SU-DHL-6 (cell line): ENCODE data around the gene APBA2.

Source experiments
- H2AFZ ChIP-seq: fragments of 200-600 bp; sonication (generic); 2 replicates; pipeline ENCODE4 v1.6.1; 2014; ENCODE audit warnings: low read depth, mild to moderate bottlenecking, moderate library complexity, mixed read lengths, antibody characterized with exemption, low read length; ENCODE audit not compliant: severe bottlenecking
- H3F3A ChIP-seq: fragments of 200-600 bp; shearing (Covaris generic); 2 replicates; pipeline ENCODE4 v1.6.0; 2016; ENCODE audit warnings: antibody characterized with exemption, mild to moderate bottlenecking; ENCODE audit not compliant: insufficient read depth
- H3K27ac ChIP-seq: fragments of 200-600 bp; sonication (generic); 2 replicates; pipeline ENCODE4 v1.5.1; 2016; ENCODE audit warnings: low read depth, mild to moderate bottlenecking, low read length, moderate library complexity, mixed read lengths
- H3K27me3 ChIP-seq: fragments of 200-600 bp; sonication (generic), shearing (Covaris generic); 2 replicates; pipeline ENCODE4 v1.6.0; 2014; ENCODE audit warnings: mild to moderate bottlenecking, low read length
- H3K36me3 ChIP-seq: fragments of 200-600 bp; sonication (generic); 2 replicates; pipeline ENCODE4 v1.6.1; 2014; ENCODE audit warnings: mild to moderate bottlenecking, low read length, mixed read lengths
- H3K4me2 ChIP-seq: fragments of 300-600, 200-600 bp; shearing (Covaris generic), sonication (generic); 2 replicates; pipeline ENCODE4 v1.6.0; 2014; ENCODE audit warnings: low read length, low read depth, mild to moderate bottlenecking; ENCODE audit not compliant: poor library complexity, severe bottlenecking
- H3K4me3 ChIP-seq: fragments of 200-600 bp; sonication (generic); 2 replicates; pipeline ENCODE4 v1.5.1; 2014; ENCODE audit warnings: antibody characterized with exemption, low read length, mild to moderate bottlenecking, mixed read lengths; ENCODE audit not compliant: insufficient read depth, poor library complexity, severe bottlenecking
- H3K79me2 ChIP-seq: fragments of 200-600 bp; sonication (generic); 2 replicates; pipeline ENCODE4 v1.6.1; 2014; ENCODE audit warnings: mild to moderate bottlenecking, low read length, moderate library complexity; ENCODE audit not compliant: insufficient read depth
- H3K9ac ChIP-seq: fragments of 200-600 bp; sonication (generic); 2 replicates; pipeline ENCODE4 v1.7.0; 2014; ENCODE audit warnings: mild to moderate bottlenecking, low read length
- H3K9me2 ChIP-seq: fragments of 200-600 bp; sonication (generic); replicated peaks from 2 replicates; pipeline ENCODE4 v1.6.1; 2014; ENCODE audit warnings: low read length; ENCODE audit not compliant: insufficient read depth
- H3K9me3 ChIP-seq: fragments of 200-600 bp; sonication (generic); 2 replicates; pipeline ENCODE4 v1.6.1; 2014; ENCODE audit warnings: low read length, mixed read lengths; ENCODE audit not compliant: insufficient read depth
- H4K20me1 ChIP-seq: fragments of 200-600 bp; sonication (generic); 2 replicates; pipeline ENCODE4 v1.6.1; 2014; ENCODE audit warnings: low read depth, mild to moderate bottlenecking, antibody characterized with exemption, low read length, moderate library complexity, mixed read lengths
- EZH2phosphoT487 ChIP-seq: fragments of 200-600 bp; sonication (generic), shearing (Covaris generic); conservative IDR thresholded peaks from 2 replicates; pipeline ENCODE4 v1.6.1; 2018; ENCODE audit warnings: mild to moderate bottlenecking, antibody characterized with exemption, low read length, moderate library complexity, mixed read lengths
- TF ChIP-seq, protein P1 (sequence below): fragments of 200-600 bp; sonication (generic); IDR thresholded peaks from one replicate; pipeline ENCODE4 v1.5.1; 2017; ENCODE audit warnings: antibody characterized with exemption, mild to moderate bottlenecking, low read length, moderate library complexity; ENCODE audit not compliant: insufficient read depth, poor library complexity, severe bottlenecking

APBA2 gene

DNA sequence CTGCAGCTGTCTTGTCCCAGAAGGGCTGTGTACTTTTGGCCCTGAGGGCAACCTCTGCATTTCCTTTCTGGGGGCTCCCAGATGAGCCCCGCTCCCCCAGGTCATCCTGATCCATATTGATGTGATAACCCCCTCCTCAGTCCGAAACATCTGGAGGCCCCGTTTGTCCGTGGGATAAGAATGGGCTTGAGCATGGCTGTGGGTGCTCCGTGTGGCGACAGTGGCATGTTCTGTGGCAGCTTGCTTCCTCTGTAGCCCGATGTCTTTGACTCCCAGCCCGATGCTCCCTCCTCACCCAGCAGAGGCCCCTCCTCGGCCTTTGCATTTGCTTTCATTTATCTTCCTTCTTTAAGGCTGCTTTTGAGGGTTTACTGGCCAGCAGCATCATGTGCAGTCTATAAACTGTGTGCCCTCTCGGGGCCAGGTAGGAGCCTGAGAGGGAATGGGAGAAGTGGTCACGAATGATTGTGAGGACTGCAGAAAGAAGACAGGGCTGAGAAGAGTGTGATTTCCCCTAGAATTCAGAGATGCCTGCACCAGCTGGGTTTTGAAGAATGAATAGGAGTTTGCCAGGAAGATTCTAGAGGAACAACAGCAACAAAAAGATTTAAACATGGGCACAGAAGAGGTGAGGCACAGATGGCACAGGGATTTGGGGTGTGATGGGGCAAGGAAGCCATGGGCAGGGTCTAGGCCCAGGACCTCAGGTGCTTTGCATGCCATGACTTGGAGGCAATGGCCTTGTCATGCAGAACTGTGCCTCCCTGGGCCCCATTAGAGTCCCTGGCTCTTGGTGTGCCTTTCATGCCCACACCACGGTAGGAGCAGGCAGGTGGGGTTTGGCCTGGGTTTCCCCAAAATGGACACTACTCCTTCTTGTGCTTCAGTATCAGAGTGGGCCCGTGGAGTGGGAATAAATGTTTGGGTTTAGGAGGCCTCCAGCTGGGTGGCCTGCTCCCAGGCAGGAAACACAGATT, 34.2 kb downstream of the APBA2 start:
- Histone ChIP-seq H3F3A (no peaks in the 10 kb centered on the region), H2AFZ (no peak overlapping the region), H3K9me2 (no peaks in the 10 kb centered on the region), H3K4me2 (no peak overlapping the region), H3K27me3 (no peaks in the 10 kb centered on the region), H3K9ac (no peak overlapping the region), H3K27ac (no peak overlapping the region), H3K36me3 (no peaks in the 10 kb centered on the region), H3K79me2 (no peaks in the 10 kb centered on the region), H3K4me3 (no peak overlapping the region), H3K9me3 (no peaks in the 10 kb centered on the region), H4K20me1 (no peaks in the 10 kb centered on the region)
- TF ChIP-seq, protein P1, sequence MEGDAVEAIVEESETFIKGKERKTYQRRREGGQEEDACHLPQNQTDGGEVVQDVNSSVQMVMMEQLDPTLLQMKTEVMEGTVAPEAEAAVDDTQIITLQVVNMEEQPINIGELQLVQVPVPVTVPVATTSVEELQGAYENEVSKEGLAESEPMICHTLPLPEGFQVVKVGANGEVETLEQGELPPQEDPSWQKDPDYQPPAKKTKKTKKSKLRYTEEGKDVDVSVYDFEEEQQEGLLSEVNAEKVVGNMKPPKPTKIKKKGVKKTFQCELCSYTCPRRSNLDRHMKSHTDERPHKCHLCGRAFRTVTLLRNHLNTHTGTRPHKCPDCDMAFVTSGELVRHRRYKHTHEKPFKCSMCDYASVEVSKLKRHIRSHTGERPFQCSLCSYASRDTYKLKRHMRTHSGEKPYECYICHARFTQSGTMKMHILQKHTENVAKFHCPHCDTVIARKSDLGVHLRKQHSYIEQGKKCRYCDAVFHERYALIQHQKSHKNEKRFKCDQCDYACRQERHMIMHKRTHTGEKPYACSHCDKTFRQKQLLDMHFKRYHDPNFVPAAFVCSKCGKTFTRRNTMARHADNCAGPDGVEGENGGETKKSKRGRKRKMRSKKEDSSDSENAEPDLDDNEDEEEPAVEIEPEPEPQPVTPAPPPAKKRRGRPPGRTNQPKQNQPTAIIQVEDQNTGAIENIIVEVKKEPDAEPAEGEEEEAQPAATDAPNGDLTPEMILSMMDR = no peak
- no peak for TF ChIP-seq EZH2phosphoT487

DNA sequence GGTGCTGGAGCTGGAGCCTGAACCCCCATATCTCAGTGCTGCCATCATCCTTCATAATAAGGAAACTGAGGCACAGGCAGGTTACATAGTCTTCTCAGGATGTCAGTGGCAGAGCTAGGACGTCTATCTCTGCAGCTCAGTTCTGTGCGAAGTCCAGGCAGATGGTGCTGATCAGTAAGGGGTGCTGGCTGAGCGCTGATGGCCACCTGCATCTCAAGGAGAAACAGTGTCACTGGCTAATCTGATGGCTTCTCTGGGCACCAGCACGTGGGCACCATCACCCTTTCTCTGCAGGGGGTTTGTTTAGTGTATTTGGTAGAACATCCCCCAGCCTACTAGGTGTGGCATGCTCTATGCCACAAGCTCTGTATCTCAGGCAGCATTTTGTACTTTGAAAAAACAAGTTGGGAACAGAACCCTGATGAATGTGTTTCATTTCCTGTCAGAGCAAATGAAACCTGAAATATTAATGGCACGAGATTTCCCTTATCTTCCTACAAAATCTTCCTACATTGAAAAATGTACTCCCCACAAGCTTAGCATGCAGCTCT, 35.1 kb downstream of the APBA2 start:
- H3K9me3 ChIP-seq = no peaks in the 10 kb centered on the region
- H2AFZ ChIP-seq = no peak overlapping the region
- no peaks in the 10 kb centered on the region for H3F3A ChIP-seq
- H3K27me3 ChIP-seq = no peaks in the 10 kb centered on the region
- no peak overlapping the region for H3K27ac ChIP-seq
- H4K20me1 ChIP-seq = no peaks in the 10 kb centered on the region
- no peaks in the 10 kb centered on the region for H3K9me2 ChIP-seq
- no peaks in the 10 kb centered on the region for H3K79me2 ChIP-seq
- TF ChIP-seq, protein P1 = no peak
- TF ChIP-seq EZH2phosphoT487 = no peak
- H3K4me3 ChIP-seq = no peak overlapping the region
- no peaks in the 10 kb centered on the region for H3K36me3 ChIP-seq
- H3K4me2 ChIP-seq = no peak overlapping the region
- no peak overlapping the region for H3K9ac ChIP-seq

DNA sequence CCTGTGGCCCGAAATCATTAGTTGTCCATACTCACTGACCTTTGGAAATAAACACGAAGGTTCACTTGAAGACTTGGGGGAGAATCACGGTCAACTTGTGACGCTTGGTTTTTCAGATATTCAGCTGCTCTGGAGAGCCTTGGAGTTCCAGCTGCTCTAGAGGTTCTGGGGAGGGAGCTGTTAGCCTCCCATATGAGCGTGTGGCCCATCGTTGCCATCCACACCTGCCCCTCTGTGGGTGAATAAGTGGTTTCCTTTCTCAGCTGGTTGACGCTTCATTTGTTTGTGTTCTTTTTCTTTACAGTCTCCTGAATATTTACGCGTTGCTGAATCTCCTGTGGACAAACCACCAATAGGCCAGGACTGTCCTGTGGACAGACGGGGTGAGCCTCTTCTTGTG, 35.6 kb downstream of the APBA2 start:
- TF ChIP-seq EZH2phosphoT487 = no peak
- TF ChIP-seq, protein P1 = no peak
- no peaks in the 10 kb centered on the region for H3K9me2 ChIP-seq
- H3K27ac ChIP-seq = no peak overlapping the region
- no peak overlapping the region for H2AFZ ChIP-seq
- H3F3A ChIP-seq = no peaks in the 10 kb centered on the region
- H3K9me3 ChIP-seq = no peaks in the 10 kb centered on the region
- H3K4me3 ChIP-seq = no peak overlapping the region
- H3K79me2 ChIP-seq = no peaks in the 10 kb centered on the region
- H3K27me3 ChIP-seq = no peaks in the 10 kb centered on the region
- no peak overlapping the region for H3K9ac ChIP-seq
- H3K4me2 ChIP-seq = no peak overlapping the region
- no peaks in the 10 kb centered on the region for H3K36me3 ChIP-seq
- H4K20me1 ChIP-seq = no peaks in the 10 kb centered on the region
